NCI-H128 (cell line): Measurements from ENCODE around the gene FAM185A.
"Not testable (repeated sequence)": the region's sequence is repeated elsewhere in the genome, so short reads cannot be mapped to it uniquely, and the experiment has no call there.

Experiments used
- DNase-seq: peaks from one replicate; lab custom pipeline; 2025; ENCODE audit not compliant: unreplicated experiment; lab: John Stamatoyannopoulos, UW

FAM185A gene

GRCh38 chr7:102748605-102749444 lies at the start of gene FAM185A:
FAM185A (plus strand) TSS chr7:102748999; CDS start chr7:102749208, 209 bp downstream.
- DNase-seq = peak; percentile 98

- not testable (repeated sequence) for DNase-seq
Observed at GRCh38 chr7:102713011-102713690, 35.6 kb upstream of the FAM185A start.

- not testable (repeated sequence) for DNase-seq
Observed at GRCh38 chr7:102713691-102714080, 35.1 kb upstream of the FAM185A start.

GRCh38 chr7:102714774-102715522 lies 33.9 kb upstream of the FAM185A start:
- DNase-seq = not testable (repeated sequence)

GRCh38 chr7:102715718-102716117 lies 33.1 kb upstream of the FAM185A start:
- not testable (repeated sequence) for DNase-seq

DNA sequence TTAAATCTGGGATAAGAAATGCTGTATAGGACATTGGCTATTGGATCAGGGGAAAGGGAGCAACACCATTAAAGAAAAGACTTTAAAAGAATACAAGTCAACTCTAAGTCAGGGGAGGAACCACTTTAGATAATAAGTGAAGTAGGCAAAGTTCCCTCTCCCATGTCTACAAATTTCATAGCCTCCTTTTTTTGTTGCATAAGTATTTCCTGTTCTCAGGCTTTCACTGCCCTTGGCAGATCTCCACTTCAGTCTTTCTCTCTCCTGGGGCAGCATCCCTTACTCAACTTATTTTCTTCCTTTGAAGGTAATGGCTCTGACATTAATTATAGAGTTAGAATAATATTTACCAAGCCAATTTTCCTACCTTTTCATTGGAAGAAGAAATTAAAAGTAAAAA lies 30.3 kb upstream of the FAM185A start:
- DNase-seq = not testable (repeated sequence)

DNA sequence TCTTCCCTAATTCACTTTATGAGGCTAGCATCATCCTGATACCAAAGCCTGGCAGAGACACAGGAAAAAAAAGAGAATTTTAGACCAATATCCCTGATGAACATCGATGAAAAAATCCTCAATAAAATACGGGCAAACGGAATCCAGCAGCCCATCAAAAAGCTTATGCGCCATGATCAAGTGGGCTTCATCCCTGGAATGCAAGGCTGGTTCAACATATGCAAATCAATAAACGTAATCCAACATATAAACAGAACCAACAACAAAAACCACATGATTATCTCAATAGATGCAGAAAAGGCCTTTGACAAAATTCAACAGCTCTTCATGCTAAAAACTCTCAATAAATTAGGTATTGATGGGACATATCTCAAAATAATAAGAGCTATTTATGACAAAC lies 22.6 kb upstream of the FAM185A start:
- DNase-seq = not testable (repeated sequence)

- not testable (repeated sequence) for DNase-seq
Observed at GRCh38 chr7:102729670-102730069, 19.1 kb upstream of the FAM185A start.

DNA sequence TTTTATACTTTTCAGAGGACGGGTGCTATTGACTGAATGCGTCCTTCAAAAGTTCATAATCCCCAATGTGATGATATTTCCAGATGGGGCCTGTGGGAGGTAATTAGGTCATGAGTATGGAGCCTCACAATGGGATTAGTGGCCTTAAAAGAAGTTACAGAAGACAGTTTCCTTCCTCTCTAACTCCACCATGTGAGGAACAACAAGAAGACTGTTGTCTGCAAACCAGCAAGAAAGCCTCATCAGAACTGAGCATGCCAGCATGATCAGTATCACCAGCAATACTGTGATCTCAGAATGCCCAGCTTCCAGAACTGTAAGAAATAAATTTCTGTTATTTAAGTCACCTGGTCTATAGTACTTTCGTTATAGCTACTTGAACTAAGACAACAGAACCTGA lies 18.4 kb upstream of the FAM185A start:
- DNase-seq = not testable (repeated sequence)

DNA sequence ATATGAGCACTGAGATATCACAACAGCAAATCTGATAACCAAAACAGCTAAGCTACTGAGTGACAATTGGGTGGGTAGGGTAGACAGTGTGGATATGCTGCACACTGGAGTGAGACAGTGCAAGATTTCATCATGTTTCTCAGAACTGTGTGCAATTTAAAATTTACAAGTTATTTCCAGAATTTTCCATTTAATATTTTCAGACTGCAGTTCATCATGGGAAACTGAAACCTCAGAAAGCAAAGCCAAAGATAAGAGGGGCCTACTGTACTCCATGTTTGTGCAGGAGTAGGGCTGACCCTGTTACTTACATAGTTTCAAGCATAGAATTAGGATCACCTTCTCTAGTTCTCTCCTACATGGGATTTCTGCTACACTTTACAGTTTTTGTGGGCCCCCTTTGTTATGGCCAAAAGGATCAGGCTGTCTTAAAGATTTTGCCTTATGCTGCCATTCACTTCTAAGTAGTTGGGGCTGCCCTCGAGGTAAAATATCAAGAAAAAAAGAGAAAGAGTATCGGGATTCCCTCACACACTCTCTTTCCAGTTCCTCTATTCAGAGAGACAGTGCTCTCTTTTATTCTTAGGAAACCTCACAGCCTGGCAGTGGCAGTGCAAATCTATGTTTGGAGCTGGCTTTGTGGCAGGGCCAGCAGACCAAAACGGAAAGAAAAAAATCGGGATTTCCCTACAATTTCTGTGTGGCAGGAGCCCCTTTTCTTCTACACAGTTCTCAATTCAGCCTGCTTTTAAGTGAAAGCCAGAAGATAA lies 6.6 kb upstream of the FAM185A start:
- not testable (repeated sequence) for DNase-seq

GRCh38 chr7:102743861-102744260 lies 4.9 kb upstream of the FAM185A start:
- DNase-seq = not testable (repeated sequence)

- DNase-seq = not testable (repeated sequence)
Observed at GRCh38 chr7:102745494-102746288, 3.1 kb upstream of the FAM185A start.

DNA sequence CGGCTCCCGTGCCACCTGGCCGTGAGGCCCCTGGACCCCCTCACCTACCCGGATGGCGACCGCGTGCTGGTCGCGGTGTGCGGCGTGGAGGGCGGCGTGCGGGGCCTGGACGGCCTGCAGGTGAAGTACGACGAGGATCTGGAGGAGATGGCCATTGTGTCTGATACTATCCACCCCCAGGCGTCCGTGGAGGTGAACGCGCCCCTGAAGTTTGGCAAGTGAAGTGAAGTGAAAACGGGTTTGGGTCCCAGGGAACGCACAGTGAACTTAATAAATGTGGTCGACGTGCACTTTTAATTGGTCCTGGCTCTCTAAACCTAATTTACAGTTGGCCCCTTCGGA lies 617 bp downstream of the FAM185A start:
- not testable (repeated sequence) for DNase-seq

- DNase-seq = not testable (repeated sequence)
Observed at GRCh38 chr7:102758227-102758626, 9.4 kb downstream of the FAM185A start.

DNA sequence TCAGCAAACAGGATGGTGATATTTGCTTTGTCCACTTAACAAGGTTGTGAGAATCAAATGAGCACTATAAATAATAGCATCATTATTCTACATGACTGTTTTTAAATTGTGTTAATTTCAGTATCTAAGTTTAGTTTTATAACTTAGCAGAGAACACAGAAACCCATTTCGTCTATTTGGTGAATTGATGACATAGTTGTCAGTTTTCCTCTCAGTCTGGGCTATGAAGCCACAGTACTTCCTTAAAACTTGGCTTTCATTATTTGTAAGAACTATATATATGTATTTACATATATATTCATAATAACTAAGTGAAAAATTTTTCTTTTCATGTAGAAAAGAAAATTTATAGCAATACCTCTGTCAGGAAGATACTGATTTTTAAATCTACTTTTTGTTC lies 11.1 kb downstream of the FAM185A start:
- not testable (repeated sequence) for DNase-seq

- DNase-seq = not testable (repeated sequence)
Observed at GRCh38 chr7:102761234-102761633, 12.4 kb downstream of the FAM185A start.

DNA sequence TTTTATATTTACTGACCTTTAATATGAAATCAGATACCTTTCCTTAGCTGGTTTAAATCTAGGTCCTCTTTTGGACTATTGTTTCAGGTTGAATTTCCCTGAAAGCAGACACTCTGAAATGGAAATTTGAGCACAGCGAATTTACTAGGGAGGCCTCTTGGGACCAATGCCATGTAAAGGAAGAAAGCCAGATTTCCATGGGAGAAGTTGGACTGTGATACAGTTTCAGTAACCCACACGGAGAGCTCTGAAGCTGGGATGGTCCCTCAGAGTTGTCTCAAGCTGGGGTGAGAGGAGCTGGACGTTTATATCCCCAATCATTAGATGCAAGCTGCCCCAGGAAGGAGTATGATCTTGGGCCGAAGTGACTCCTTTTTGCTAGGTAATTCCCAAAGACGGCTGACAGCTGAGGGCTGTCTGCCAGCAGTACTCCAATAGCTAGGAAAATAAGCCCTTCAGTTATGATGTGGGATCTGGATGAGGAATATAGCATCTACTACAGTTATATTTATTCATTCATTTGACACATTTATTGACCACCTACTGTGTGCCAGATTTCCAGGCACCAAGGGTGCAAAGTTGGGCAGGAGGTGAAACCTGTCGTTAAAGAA lies 14.6 kb downstream of the FAM185A start:
- DNase-seq = not testable (repeated sequence)

DNA sequence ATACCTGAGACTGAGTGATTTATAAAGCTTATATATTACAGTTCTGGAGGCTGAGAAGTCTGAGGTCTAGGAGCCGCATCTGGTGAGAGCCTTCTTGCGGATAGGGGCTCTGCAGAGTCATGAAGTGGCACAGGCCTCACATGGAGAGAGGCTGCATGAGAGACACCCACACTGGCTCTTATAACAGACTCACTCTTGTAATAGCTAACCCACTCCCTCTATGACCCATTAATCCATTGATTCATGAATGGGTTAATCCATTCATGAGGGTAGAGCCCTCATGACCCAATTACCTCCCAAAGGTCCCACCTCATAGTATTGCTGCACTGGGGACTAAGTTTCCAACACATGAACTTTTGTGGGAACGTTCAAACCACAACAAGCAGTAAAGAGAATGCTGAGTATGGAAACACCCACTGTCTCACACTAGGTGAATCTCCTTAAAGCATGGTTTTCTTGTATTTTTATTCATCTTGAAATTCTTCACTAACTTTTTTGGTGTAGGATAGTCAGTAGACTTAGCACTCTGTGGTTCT lies 20.9 kb downstream of the FAM185A start:
- DNase-seq = not testable (repeated sequence)

- DNase-seq = not testable (repeated sequence)
Observed at GRCh38 chr7:102770467-102770866, 21.7 kb downstream of the FAM185A start.
